Testis (tissue), 2 donors: Measurements from ENCODE around the gene CNST.

Experiments
- POLR2A ChIP-seq: fragments of 450-650 bp; IDR thresholded peaks from one replicate; pipeline ENCODE4 v1.6.1; 2017; ENCODE audit warnings: antibody characterized with exemption, mild to moderate bottlenecking, moderate library complexity
- TF ChIP-seq, protein P1 (sequence below), 3 experiments: fragments of 450-650 bp in 2 of 3; fragments of 200-600 bp in 1 of 3; sonication (generic) in 1 of 3; IDR thresholded peaks; one replicate each; pipeline ENCODE4 v1.5.1; 2016 to 2019; ENCODE audit warnings: antibody characterized with exemption in 3 of 3, mild to moderate bottlenecking in 2 of 3, moderate library complexity in 1 of 3

DNA sequence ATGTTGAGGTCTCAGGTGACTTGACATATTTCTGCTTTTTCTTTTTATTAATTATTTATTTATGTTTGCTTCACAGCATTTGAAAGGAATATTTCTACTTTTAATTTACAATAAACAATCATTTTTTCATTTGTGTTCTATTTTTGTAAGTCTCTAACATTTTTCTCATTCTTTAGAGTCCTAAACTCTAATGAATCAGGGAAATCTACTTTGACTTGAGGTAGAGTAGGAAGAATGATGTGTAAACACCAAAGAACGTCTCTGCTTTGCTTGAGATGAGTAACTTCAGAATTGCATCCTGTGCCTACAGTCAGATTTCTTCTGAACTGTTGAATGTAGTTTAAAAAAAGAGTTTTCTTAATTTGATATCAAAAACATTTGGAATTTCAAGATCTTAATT lies 65.2 kb downstream of the CNST start:
- TF ChIP-seq POLR2A: no peak
- TF ChIP-seq, protein P1, sequence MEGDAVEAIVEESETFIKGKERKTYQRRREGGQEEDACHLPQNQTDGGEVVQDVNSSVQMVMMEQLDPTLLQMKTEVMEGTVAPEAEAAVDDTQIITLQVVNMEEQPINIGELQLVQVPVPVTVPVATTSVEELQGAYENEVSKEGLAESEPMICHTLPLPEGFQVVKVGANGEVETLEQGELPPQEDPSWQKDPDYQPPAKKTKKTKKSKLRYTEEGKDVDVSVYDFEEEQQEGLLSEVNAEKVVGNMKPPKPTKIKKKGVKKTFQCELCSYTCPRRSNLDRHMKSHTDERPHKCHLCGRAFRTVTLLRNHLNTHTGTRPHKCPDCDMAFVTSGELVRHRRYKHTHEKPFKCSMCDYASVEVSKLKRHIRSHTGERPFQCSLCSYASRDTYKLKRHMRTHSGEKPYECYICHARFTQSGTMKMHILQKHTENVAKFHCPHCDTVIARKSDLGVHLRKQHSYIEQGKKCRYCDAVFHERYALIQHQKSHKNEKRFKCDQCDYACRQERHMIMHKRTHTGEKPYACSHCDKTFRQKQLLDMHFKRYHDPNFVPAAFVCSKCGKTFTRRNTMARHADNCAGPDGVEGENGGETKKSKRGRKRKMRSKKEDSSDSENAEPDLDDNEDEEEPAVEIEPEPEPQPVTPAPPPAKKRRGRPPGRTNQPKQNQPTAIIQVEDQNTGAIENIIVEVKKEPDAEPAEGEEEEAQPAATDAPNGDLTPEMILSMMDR (IDR thresholded peaks at IDR 0.05): no peak
